ENCODE results near the gene SMAD4.
"Not testable (repeated sequence)": the region's sequence is repeated elsewhere in the genome, so short reads cannot be mapped to it uniquely, and the experiment has no call there.

The SMAD4 gene

GRCh38 chr18:51074605-51075004 lies 44.6 kb downstream of the SMAD4 start:
- DNase-seq = no peak

GRCh38 chr18:51076503-51076902 lies 46.5 kb downstream of the SMAD4 start:
- no peak for DNase-seq

- no peak for DNase-seq
These were observed 47.2 kb downstream of the SMAD4 start for GRCh38 chr18:51077217-51077616.

GRCh38 chr18:51078026-51078425 lies 48.0 kb downstream of the SMAD4 start:
- DNase-seq = no peak

GRCh38 chr18:51082571-51083267 lies 52.7 kb downstream of the SMAD4 start:
- no peak for DNase-seq

GRCh38 chr18:51083398-51083797 lies 53.4 kb downstream of the SMAD4 start:
- no peak for DNase-seq

GRCh38 chr18:51088410-51088809 lies 58.4 kb downstream of the SMAD4 start:
- no peak for DNase-seq

- DNase-seq = no peak
These were observed 59.7 kb downstream of the SMAD4 start for GRCh38 chr18:51089691-51090090.

- no peak for DNase-seq
These were observed 61.3 kb downstream of the SMAD4 start for GRCh38 chr18:51091270-51091669.

GRCh38 chr18:51092117-51092516 lies 62.1 kb downstream of the SMAD4 start:
- DNase-seq = no peak

GRCh38 chr18:51092967-51093366 lies 63.0 kb downstream of the SMAD4 start:
- not testable (repeated sequence) for DNase-seq

- no peak for DNase-seq
These were observed 67.2 kb downstream of the SMAD4 start for GRCh38 chr18:51097021-51097822.

- no peak for DNase-seq
These were observed 68.1 kb downstream of the SMAD4 start for GRCh38 chr18:51098082-51098481.

GRCh38 chr18:51098513-51098912 lies 68.5 kb downstream of the SMAD4 start:
- DNase-seq = no peak

- no peak for DNase-seq
These were observed 70.5 kb downstream of the SMAD4 start for GRCh38 chr18:51100385-51101120.

GRCh38 chr18:51107082-51107481 lies 77.1 kb downstream of the SMAD4 start:
- DNase-seq = no peak

GRCh38 chr18:51107598-51108305 lies 77.7 kb downstream of the SMAD4 start:
- no peak for DNase-seq

- DNase-seq = no peak
These were observed 78.3 kb downstream of the SMAD4 start for GRCh38 chr18:51108330-51108729.

- no peak for DNase-seq
These were observed 80.2 kb downstream of the SMAD4 start for GRCh38 chr18:51110073-51110797.

- DNase-seq = not testable (repeated sequence)
These were observed 81.8 kb downstream of the SMAD4 start for GRCh38 chr18:51111633-51112355.

- not testable (repeated sequence) for DNase-seq
These were observed 87.0 kb downstream of the SMAD4 start for GRCh38 chr18:51116996-51117395.

- DNase-seq = not testable (repeated sequence)
These were observed 89.5 kb downstream of the SMAD4 start for GRCh38 chr18:51119561-51119960.
